HCT116 (cell line): ENCODE results near the gene CDC14A. TPM values are rescaled to one million over a fixed set of nuclear protein-coding genes. Genes with fewer than 3 reads are reported as not detected.

ENCODE experiments used
- ATAC-seq: fragments of 200-7000 bp; cut with Tn5 transposase; 2 replicates; pipeline ENCODE4 v1.9.1; 2020; ENCODE audit warnings: mild to moderate bottlenecking, moderate library complexity
- BruUV-seq: library from RNA; stranded (reverse); fragments of 400-500 nt; replicated peaks from 2 replicates; lab custom pipeline; 2021; lab: Mats Ljungman, UMichigan
- CTCF ChIA-PET: fragments of 300-600 bp; sonication (Branson Sonifier 250); formaldehyde crosslinking; loops from one replicate; lab custom pipeline; 2021; ENCODE audit warnings: antibody characterized with exemption; lab: Charles Lee
- POLR2A ChIA-PET: fragments of 300-600, 350-600 bp; sonication (Branson Sonifier 250); formaldehyde crosslinking; loops from one replicate; lab custom pipeline; 2021; ENCODE audit warnings: antibody characterized with exemption; lab: Charles Lee
- RAD21 ChIA-PET, 2 experiments: fragments of 300-600 bp; sonication (Branson Sonifier 250); formaldehyde crosslinking; loops; one replicate each; lab custom pipeline; 2023; ENCODE audit warnings: low total read pairs in 2 of 2; ENCODE audit not compliant: uncharacterized antibody in 2 of 2, unreplicated experiment in 2 of 2, low non-redundant PET in 1 of 2; lab: Charles Lee
- DNase-seq: peaks from one replicate; pipeline ENCODE4 v3.0.0-alpha.2; 2010; ENCODE audit warnings: low read depth, low spot score
- H2AFZ ChIP-seq: fragments of 200-600 bp; shearing (Covaris generic), sonication (generic); 2 replicates; pipeline ENCODE4 v1.6.1; 2017; ENCODE audit warnings: low read depth, mixed run types, mixed read lengths, antibody characterized with exemption, low read length; ENCODE audit not compliant: poor library complexity, severe bottlenecking
- H3K27ac ChIP-seq: 2 replicates; pipeline ENCODE4 v1.5.1; 2012; ENCODE audit warnings: low read depth, low read length
- H3K27me3 ChIP-seq: fragments of 200-600 bp; sonication (generic); 2 replicates; pipeline ENCODE4 v1.6.1; 2016; ENCODE audit warnings: mixed run types, low read length, mixed read lengths; ENCODE audit not compliant: insufficient read depth
- H3K36me3 ChIP-seq, 2 experiments: fragments of 200-500 bp in 1 of 2; fragments of 200-600 bp in 1 of 2; sonication (Bioruptor generic) in 1 of 2; sonication (generic) in 1 of 2; 2 replicates each; pipeline versions ENCODE4 v1.5.1 to v1.6.1; 2014 to 2016; ENCODE audit warnings: low read length in 2 of 2, inconsistent platforms in 1 of 2, mixed read lengths in 1 of 2, mixed run types in 1 of 2; ENCODE audit not compliant: insufficient read depth in 2 of 2, control insufficient read depth in 1 of 2
- H3K4me1 ChIP-seq, 2 experiments: fragments of 200-600 bp in 1 of 2; sonication (generic) in 1 of 2; 2 replicates each; pipeline versions ENCODE4 v1.5.1 to v1.6.1; 2012 to 2017; ENCODE audit warnings: low read length in 2 of 2, inconsistent platforms in 1 of 2, mild to moderate bottlenecking in 1 of 2, mixed read lengths in 1 of 2, mixed run types in 1 of 2, moderate library complexity in 1 of 2; ENCODE audit not compliant: insufficient read depth in 2 of 2, control insufficient read depth in 1 of 2
- H3K4me2 ChIP-seq: fragments of 200-600 bp; sonication (generic); 2 replicates; pipeline ENCODE4 v1.6.1; 2017; ENCODE audit warnings: mixed run types, low read length, mixed read lengths
- H3K4me3 ChIP-seq, 2 experiments: fragments of 200-600 bp in 1 of 2; sonication (generic) in 1 of 2; replicated peaks in 1 of 2; 2 replicates each; pipeline ENCODE4 v1.5.1; 2011 to 2016; ENCODE audit warnings: low read length in 2 of 2, control low read depth in 1 of 2, low read depth in 1 of 2, mild to moderate bottlenecking in 1 of 2, mixed read lengths in 1 of 2, mixed run types in 1 of 2
- H3K79me2 ChIP-seq: fragments of 200-600 bp; sonication (generic); 2 replicates; pipeline ENCODE4 v1.6.1; 2017; ENCODE audit warnings: mild to moderate bottlenecking, mixed run types, low read length, moderate library complexity, mixed read lengths; ENCODE audit not compliant: insufficient read depth
- H3K9ac ChIP-seq: fragments of 200-600 bp; sonication (generic); 2 replicates; pipeline ENCODE4 v1.6.1; 2016; ENCODE audit warnings: low read length, mixed read lengths
- H3K9me2 ChIP-seq: fragments of 200-600 bp; sonication (generic), shearing (Covaris generic); 2 replicates; pipeline ENCODE4 v1.6.1; 2017; ENCODE audit warnings: mixed run types, mild to moderate bottlenecking, moderate library complexity; ENCODE audit not compliant: insufficient read depth
- H3K9me3 ChIP-seq, 2 experiments: fragments of 200-500 bp in 1 of 2; fragments of 200-600 bp in 1 of 2; sonication (Bioruptor generic) in 1 of 2; sonication (generic) in 1 of 2; 2 replicates each; pipeline ENCODE4 v1.6.1; 2014 to 2017; ENCODE audit warnings: low read length in 2 of 2, mixed read lengths in 2 of 2, inconsistent platforms in 1 of 2, low read depth in 1 of 2, mild to moderate bottlenecking in 1 of 2, mixed run types in 1 of 2, moderate library complexity in 1 of 2; ENCODE audit not compliant: control insufficient read depth in 1 of 2, insufficient read depth in 1 of 2
- H4K20me1 ChIP-seq: fragments of 200-600 bp; sonication (generic), shearing (Covaris generic); 2 replicates; pipeline ENCODE4 v1.6.1; 2017; ENCODE audit warnings: mixed run types, mild to moderate bottlenecking, moderate library complexity; ENCODE audit not compliant: insufficient read depth
- ATF3 ChIP-seq: IDR thresholded peaks from 2 replicates; pipeline ENCODE4 v1.6.1; 2012
- CBX3 ChIP-seq: IDR thresholded peaks from 2 replicates; pipeline ENCODE4 v1.6.1; 2012; ENCODE audit warnings: low read depth
- CTCF ChIP-seq, 3 experiments: fragments of 200-600 bp in 1 of 3; sonication (generic) in 1 of 3; IDR thresholded peaks in 2 of 3; conservative IDR thresholded peaks in 1 of 3; 2 replicates each; pipeline ENCODE4 v1.5.1; 2012 to 2017; ENCODE audit warnings: low read depth in 2 of 3, low read length in 2 of 3, antibody characterized with exemption in 1 of 3, borderline replicate concordance in 1 of 3, control low read depth in 1 of 3, mild to moderate bottlenecking in 1 of 3, mixed read lengths in 1 of 3, mixed run types in 1 of 3, moderate library complexity in 1 of 3; ENCODE audit not compliant: insufficient read depth in 1 of 3
- EGR1 ChIP-seq: IDR thresholded peaks from 2 replicates; pipeline ENCODE4 v1.6.1; 2012; ENCODE audit warnings: low read depth
- ELF1 ChIP-seq: IDR thresholded peaks from 2 replicates; pipeline ENCODE4 v1.6.1; 2012; ENCODE audit warnings: low read depth, borderline replicate concordance
- EZH2 ChIP-seq: fragments of 200-600 bp; sonication (generic); IDR thresholded peaks from 2 replicates; pipeline ENCODE4 v1.6.1; 2017; ENCODE audit warnings: antibody characterized with exemption, mixed run types
- EZH2phosphoT487 ChIP-seq: fragments of 200-600 bp; IDR thresholded peaks from 2 replicates; pipeline ENCODE4 v1.6.1; 2018; ENCODE audit warnings: antibody characterized with exemption, borderline replicate concordance
- FOSL1 ChIP-seq: IDR thresholded peaks from 2 replicates; pipeline ENCODE4 v1.6.1; 2012; ENCODE audit warnings: low read depth
- JUND ChIP-seq: IDR thresholded peaks from 2 replicates; pipeline ENCODE4 v1.6.1; 2012
- MAX ChIP-seq: IDR thresholded peaks from 2 replicates; pipeline ENCODE4 v1.6.1; 2012
- POLR2A ChIP-seq: IDR thresholded peaks from 2 replicates; pipeline ENCODE4 v1.7.0; 2011; ENCODE audit warnings: borderline replicate concordance; ENCODE audit not compliant: insufficient read depth, insufficient read length; ENCODE audit errors: extremely low read depth
- RAD21 ChIP-seq: IDR thresholded peaks from 2 replicates; pipeline ENCODE4 v1.6.1; 2012; ENCODE audit warnings: low read depth, mild to moderate bottlenecking
- REST ChIP-seq: IDR thresholded peaks from 2 replicates; pipeline ENCODE4 v1.6.1; 2012; ENCODE audit warnings: low read depth
- SIN3A ChIP-seq: IDR thresholded peaks from 2 replicates; pipeline ENCODE4 v1.6.1; 2012; ENCODE audit warnings: low read depth
- SP1 ChIP-seq: IDR thresholded peaks from 2 replicates; pipeline ENCODE4 v1.6.1; 2012; ENCODE audit warnings: low read depth
- SRF ChIP-seq: IDR thresholded peaks from 2 replicates; pipeline ENCODE4 v1.6.1; 2012; ENCODE audit warnings: low read depth
- YY1 ChIP-seq: IDR thresholded peaks from 2 replicates; pipeline ENCODE4 v1.6.1; 2011; ENCODE audit warnings: low read length, low read depth, moderate library complexity, mild to moderate bottlenecking; ENCODE audit not compliant: insufficient replicate concordance; ENCODE audit errors: extremely low read depth
- intact Hi-C: fragments of 100-400 bp; cut with micrococcal nuclease; formaldehyde crosslinking; loops from 2 replicates; pipeline ENCODE4 v1.10.0; 2022
- total RNA-seq: library from RNA; stranded (reverse); gene quantifications from one replicate; pipeline ENCODE4 v1.2.1, GENCODE V29; 2021; ENCODE audit not compliant: unreplicated experiment

CDC14A gene
- total RNA-seq, 1 experiment from 2014 or later: 5.1 TPM

GRCh38 chr1:100440075-100440809, 87.9 kb downstream of the CDC14A start:
- H2AFZ ChIP-seq: no peak overlapping the region
- no peak overlapping the region for H3K4me2 ChIP-seq
- H3K36me3 ChIP-seq: no peaks in the 10 kb centered on the region
- no peaks in the 10 kb centered on the region for H3K79me2 ChIP-seq
- no peak for DNase-seq
- RAD21 ChIA-PET: no interaction called here
- no peak for ATAC-seq
- H3K27me3 ChIP-seq: no peaks in the 10 kb centered on the region
- TF ChIP-seq CBX3 (no peak), CTCF (IDR thresholded peaks at IDR 0.05 in 2 of 3, conservative IDR thresholded peaks at IDR 0.05 in 1 of 3; ENCODE audit: borderline replicate concordance in 1 of 3, insufficient read depth in 1 of 3, low read depth in 2 of 3, low read length in 2 of 3) (no peak), EGR1 (no peak), EZH2phosphoT487 (no peak), RAD21 (no peak), SIN3A (no peak), SP1 (no peak), ELF1 (no peak), ATF3 (no peak), YY1 (no peak), JUND (no peak), REST (no peak), POLR2A (no peak), MAX (no peak), EZH2 (no peak), FOSL1 (no peak), SRF (no peak)
- TF ChIP-seq, all 23 proteins: peak for 0
- Histone ChIP-seq H3K9ac (no peak overlapping the region), H3K9me3 (no peaks in the 10 kb centered on the region), H4K20me1 (no peaks in the 10 kb centered on the region), H3K4me3 (no peak overlapping the region), H3K4me1 (no peaks in the 10 kb centered on the region), H3K9me2 (no peaks in the 10 kb centered on the region), H3K27ac (no peak overlapping the region)
- BruUV-seq: no TSS peak
- intact Hi-C loops: no loop called here
- ChIA-PET POLR2A (no interaction called here), CTCF (interaction anchor here (2.3 kb wide), 1 partner anchor 15 kb away, joined by 5 read pairs; no protein-coding TSS in a partner anchor)
